Fibroblast of mammary gland (primary cell): ENCODE measurements around the gene CLCN2.

Experiments used
- DNase-seq: peaks from one replicate; pipeline ENCODE4 v3.0.0-alpha.2; 2010; ENCODE audit warnings: low read depth
- H3K4me3 ChIP-seq: 2 replicates; pipeline ENCODE4 v1.5.1; 2011; ENCODE audit warnings: low read depth, mild to moderate bottlenecking, low read length, moderate library complexity; ENCODE audit not compliant: control insufficient read depth
- TF ChIP-seq, protein P1 (sequence below): conservative IDR thresholded peaks from 2 replicates; pipeline ENCODE4 v1.5.1; 2011; ENCODE audit warnings: low read depth, low read length, inconsistent platforms; ENCODE audit not compliant: control insufficient read depth, insufficient read depth

CLCN2 gene

DNA sequence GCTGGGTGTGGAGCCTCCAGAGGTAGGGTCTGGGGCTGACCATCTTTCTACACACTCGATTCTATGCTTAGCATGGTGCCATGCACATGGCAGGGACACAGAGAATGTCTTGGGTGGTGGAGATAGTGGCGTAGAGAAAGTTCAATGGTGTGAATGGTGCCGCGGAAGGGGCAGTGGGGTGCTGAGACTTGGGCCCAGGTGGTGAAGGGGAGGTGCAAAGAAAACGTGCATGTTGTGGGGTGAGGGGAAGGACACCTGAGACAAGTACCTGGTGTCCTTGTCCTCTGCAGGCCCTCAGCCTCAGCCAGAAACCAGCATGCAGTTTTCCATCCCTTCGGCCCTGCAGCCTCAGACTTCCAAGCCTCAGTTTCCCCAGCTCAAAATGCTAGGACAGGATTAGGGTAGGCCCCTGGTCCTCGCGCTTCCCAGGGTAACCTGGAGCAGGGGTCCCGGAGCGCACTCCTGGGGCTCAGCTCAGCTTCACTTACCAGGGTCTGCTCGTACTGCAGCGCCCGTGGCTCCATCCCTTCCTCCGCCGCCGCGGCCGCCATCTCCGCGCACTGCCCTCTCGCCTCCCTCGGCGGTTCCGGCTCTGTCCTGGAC, 375 bp downstream of the CLCN2 start:
- H3K4me3 ChIP-seq, result peak overlapping the region; percentile 66
- TF ChIP-seq, protein P1, sequence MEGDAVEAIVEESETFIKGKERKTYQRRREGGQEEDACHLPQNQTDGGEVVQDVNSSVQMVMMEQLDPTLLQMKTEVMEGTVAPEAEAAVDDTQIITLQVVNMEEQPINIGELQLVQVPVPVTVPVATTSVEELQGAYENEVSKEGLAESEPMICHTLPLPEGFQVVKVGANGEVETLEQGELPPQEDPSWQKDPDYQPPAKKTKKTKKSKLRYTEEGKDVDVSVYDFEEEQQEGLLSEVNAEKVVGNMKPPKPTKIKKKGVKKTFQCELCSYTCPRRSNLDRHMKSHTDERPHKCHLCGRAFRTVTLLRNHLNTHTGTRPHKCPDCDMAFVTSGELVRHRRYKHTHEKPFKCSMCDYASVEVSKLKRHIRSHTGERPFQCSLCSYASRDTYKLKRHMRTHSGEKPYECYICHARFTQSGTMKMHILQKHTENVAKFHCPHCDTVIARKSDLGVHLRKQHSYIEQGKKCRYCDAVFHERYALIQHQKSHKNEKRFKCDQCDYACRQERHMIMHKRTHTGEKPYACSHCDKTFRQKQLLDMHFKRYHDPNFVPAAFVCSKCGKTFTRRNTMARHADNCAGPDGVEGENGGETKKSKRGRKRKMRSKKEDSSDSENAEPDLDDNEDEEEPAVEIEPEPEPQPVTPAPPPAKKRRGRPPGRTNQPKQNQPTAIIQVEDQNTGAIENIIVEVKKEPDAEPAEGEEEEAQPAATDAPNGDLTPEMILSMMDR, result no peak
- no peak for DNase-seq

DNA sequence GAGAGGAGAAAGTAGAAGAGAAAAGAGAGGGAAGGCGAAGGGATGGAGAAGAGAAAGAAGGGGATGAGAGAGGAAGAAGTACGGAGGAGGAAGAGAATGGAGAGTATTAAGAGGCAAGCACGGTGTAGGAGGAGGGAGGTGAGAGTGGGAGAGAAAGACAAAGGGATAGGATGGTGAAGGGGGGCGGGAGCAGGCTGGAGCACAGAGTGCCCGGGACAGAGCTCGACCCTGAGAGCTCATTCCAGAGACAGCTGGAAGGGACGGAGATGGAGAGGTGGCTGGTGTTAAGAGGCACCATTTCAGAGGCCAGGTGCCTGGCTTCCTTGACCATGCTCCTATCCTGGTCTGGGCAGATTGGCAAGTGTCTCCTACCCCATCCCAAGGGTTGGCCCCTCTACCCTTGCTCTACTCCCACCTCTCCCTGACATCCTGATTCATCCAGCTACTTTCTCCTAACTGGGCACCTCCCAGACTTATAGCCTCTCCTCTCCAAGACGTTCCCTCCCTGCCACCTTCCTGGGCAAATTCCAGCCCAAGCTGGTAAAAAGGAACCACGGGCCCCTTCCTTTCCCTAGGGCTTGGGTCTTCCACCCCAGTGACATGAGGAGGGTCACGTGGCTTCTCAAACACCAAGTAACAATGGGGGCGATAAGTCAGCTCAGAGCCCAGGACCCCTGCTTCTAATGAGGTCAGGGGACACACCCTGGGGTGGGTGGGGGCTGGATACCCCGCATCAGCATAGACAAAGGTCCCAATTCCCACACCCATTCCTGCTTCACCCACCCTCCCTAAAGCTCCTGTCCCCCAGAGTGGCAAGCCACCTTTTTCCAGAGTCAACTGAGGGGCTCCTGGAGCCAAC, 1.1 kb downstream of the CLCN2 start:
- DNase-seq, result no peak
- peak overlapping the region; percentile 66 for H3K4me3 ChIP-seq
- TF ChIP-seq, protein P1, result no peak

DNA sequence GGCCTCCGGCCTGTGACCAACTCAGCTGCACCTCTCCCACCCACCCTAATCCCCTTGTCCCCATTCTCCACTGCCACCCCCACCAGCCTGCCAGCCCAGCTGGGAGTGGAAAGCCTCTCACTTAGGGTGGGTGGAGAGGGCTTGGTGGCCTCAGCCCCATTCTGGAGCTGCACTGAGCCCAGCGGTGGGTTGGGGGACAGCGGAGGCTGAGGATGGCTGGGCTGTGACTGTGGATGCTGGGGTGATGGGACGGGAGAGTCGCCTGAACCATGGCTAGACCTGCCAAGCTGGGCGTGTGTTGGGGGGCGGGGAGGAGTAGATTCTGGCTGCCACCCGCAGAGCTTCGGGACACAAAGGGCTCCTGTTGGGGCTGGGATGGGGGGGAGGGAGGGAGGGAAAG, 1.8 kb downstream of the CLCN2 start:
- no peak overlapping the region for H3K4me3 ChIP-seq
- TF ChIP-seq, protein P1, result no peak
- no peak for DNase-seq

DNA sequence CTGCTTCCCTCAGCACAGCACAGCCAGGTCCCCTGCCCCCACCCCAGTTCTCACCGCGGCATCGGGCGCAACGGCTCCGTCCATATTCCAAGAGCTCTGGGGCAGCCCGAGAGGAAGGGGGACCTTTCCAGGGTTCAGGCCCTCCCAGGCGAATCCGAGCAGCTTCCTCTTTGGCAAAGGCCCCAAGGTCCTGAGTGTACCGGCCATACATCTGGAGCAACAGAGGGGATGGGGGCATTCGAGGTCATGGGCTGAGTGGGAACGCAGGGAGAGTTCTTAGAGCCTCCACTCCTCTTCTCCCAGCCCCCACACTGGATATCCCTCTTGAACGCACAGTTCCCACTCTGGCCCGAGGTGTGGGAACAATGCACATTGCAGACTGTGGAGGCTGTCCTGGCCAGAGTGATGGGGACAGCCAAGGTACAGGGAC, 2.5 kb downstream of the CLCN2 start:
- TF ChIP-seq, protein P1, result no peak
- DNase-seq, result no peak
- no peak overlapping the region for H3K4me3 ChIP-seq

DNA sequence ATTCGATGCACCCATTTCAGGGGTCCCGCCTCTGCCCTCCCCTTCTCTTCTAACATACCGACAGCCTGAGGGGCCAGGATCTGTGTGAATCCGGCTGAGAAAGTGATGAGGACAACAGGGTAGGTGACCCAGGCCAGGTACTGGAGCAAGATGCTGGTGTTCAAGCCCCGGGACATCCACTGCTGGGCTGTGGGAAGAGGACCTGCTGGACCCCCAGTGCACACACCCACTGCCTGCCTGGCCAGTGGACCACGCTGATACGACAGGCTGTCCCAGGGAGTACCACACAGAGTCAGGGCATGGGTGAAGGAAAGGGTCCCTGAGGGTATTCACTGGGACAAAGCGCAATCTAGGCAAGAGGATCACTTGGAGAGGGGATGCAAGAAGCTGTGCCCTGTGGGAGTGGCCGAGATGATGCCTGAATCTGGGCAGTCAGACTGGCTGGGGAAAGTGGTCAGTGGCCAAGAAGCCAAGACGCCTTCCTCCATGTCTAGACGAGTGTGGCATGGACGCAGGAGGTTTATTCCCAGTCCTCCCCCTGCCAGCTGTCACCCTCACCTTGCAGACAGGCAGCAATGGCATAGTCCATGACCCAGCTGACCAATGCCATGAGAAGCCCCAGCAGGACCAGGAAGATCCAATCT, 3.2 kb downstream of the CLCN2 start:
- H3K4me3 ChIP-seq, result no peak overlapping the region
- TF ChIP-seq, protein P1, result no peak
- no peak for DNase-seq

DNA sequence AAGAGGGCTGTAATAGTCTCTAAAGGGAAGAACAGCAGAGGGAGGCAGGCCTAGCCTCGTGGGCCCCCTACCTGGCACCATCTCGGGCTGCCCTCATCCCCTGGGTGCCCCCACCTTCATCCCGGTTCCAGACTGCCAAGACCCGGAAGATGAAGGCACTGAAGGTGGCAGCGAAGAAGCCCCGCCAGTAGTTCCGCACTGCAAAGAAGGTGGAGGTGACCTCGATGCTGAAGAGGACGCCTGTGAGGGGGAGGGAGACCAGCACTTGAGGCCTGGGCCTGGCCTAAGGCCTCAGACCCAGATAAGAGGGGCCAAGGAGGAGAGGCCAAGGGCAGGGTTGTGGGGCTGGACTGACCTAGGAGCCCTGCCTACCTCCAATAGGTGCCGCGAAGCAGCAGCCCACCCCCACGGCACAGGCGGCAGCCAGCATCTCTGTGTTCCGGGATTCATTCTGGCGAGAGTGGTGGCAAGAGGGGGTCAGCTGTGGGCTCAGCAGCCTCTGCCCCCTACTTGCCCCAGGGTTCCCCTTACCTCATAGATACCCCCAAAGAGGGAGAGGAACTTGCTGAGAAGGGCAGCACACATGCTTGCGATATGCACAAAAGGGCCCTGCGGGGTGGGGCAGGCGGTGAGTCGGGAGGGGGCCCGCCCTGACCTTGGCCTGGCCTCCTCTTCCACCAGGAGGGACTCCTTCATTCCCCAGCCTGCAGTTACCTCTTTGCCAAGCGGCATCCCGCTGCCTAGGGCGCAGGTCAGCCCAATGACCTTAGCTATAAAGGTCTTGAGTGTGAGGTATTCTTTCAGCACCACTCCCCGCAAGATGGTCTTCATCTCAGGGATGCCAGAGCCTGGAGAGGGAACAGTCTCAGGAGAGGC, 3.9 kb downstream of the CLCN2 start:
- H3K4me3 ChIP-seq, result no peak overlapping the region
- TF ChIP-seq, protein P1, result no peak

More for the DNA sequence above, 3.9 kb downstream of the CLCN2 start:
- DNase-seq, result no peak
